GM19438 (cell line): Measurements from ENCODE around the gene FUT8.
"Not testable (repeated sequence)": the region's sequence is repeated elsewhere in the genome, so short reads cannot be mapped to it uniquely, and the experiment has no call there.

Source experiments
- ATAC-seq: cut with Tn5 transposase; IDR thresholded peaks from one replicate; pipeline ENCODE4 v1.9.1; 2021; ENCODE audit warnings: low read depth; ENCODE audit not compliant: unreplicated experiment

The FUT8 gene

GRCh38 chr14:65600742-65601141, 188.2 kb downstream of the FUT8 start:
- ATAC-seq, result no peak

- ATAC-seq, result no peak
Observed at GRCh38 chr14:65604535-65604934, 192.0 kb downstream of the FUT8 start.

DNA sequence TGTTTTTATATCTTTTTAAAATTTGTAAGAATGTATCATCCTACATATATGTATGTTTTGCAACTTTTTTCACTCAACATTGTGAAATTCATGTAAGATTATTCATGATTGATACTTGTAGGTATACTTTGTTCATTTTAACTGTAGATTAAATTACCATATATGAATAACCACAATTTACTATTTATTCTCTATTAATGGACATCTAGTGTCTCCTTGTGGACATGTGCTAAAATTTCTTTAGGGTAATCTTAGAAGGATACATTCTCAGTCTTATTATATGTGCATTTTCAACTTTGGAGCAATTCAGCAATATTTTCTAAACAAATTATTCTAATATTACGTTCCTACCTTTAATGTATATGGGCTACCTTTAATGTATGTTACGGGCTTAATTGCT, 192.4 kb downstream of the FUT8 start:
- ATAC-seq, result no peak

DNA sequence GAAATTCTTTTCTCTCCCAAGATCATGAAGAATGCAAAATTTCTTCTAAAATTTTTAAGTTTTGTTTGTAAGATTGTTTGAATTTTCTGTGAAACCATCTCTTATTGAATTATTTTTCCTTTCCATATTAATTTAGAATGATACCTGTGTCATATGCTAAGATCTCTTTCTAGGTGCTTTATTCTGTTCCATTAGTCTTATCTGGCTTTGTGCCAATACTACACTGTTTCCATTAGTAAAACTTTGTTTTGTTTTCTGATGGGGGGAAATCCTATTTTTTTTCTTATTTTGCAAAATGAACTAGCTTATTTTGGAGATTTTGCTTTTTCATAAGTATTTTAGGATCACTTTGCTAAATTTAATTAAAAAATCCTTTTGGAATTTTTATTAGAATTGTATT, 193.9 kb downstream of the FUT8 start:
- no peak for ATAC-seq

- ATAC-seq, result no peak
Observed at GRCh38 chr14:65613131-65613650, 200.7 kb downstream of the FUT8 start.

DNA sequence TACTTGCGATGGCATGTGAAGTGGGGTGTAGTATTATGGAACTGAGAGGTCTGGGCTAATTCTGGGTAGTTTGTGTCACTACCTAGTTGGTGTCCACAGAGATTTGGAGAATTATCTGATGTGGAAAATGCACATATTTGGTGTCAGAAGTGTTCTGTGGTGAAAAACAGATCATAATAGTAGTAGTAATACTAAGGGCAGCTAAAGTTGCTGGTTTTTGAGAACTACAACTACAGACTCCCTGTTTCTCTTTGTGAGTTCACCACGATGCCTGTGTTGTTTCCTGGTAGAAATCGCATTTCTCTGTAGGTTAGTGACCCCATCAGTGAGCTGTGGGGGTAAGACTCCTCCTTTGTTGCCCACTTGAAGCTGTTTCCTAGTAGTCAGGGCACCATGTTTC, 206.5 kb downstream of the FUT8 start:
- ATAC-seq, result no peak

DNA sequence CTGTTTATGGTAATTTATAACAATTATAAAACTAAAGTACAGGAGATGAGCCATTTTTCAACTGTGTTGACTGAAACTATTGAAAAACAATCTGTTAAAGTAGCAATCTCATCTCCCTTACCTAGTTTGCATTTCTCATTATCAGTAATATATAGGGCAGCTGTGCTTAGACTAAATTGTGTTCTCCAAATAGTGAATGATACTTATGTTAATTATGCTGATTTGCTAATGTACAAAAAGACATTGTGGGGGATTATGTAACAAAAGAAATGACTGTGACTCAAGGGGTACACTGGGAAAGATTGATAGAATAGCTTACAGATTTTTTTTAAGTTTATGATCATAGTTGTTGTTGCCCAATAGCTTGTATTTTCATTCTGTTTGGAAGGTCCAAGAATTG, 207.7 kb downstream of the FUT8 start:
- ATAC-seq, result no peak

GRCh38 chr14:65622703-65623102, 210.2 kb downstream of the FUT8 start:
- ATAC-seq, result no peak

GRCh38 chr14:65623759-65624158, 211.2 kb downstream of the FUT8 start:
- no peak for ATAC-seq

GRCh38 chr14:65627315-65627714, 214.8 kb downstream of the FUT8 start:
- ATAC-seq, result no peak

DNA sequence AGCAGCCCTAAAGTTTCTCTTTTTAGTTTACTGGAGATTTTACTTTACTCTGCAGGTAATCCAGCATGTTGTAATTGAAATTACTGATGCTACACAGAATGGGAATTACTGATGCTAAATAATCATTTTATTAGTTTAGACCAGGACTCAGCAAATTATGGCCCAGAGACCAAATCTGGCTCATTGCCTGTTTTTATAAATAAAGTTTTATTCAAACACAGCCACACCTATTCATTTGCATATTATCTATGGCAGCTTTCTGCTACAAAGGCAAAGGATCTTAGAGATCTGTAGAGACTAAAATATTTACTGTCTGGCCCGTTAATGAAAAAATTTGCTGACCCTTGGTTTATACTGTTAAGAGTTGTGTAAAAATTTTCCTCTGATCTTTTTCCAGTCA, 216.1 kb downstream of the FUT8 start:
- no peak for ATAC-seq

- peak; percentile 85 for ATAC-seq
Observed at GRCh38 chr14:65631040-65631439, 218.5 kb downstream of the FUT8 start.

DNA sequence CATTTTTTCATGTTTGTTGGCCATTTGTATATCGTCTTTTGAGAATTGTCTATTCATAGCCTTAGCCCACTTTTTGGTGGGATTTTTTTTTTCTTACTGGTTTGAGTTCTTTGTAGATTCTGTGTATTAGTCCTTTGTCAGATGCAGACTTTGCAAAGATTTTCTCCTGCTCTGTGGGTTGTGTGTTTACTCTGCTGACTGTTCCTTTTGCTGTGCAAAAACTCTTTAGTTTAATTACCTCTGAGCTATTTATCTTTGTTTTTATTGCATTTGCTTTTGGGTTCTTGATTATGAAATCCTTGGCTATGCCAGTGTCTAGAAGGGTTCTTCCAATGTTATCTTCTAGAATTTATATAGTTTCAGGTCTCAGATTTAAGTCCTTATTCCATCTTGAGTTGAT, 220.0 kb downstream of the FUT8 start:
- no peak for ATAC-seq

DNA sequence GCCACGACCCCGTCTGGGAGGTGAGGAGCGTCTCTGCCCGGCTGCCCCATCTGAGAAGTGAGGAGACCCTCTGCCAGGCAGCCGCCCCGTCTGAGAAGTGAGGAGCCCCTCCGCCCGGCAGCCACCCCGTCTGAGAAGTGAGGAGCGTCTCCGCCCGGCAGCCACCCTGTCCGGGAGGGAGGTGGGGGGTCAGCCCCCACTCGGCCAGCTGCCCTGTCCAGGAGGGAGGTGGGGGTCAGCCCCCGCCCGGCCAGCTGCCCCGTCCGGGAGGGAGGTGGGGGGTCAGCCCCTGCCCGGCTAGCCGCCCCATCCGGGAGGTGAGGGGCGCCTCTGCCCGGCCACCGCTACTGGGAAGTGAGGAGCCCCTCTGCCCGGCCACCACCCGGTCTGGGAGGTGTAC, 221.1 kb downstream of the FUT8 start:
- not testable (repeated sequence) for ATAC-seq

- ATAC-seq, result peak; percentile 72
Observed at GRCh38 chr14:65637780-65638179, 225.2 kb downstream of the FUT8 start.

- ATAC-seq, result no peak
Observed at GRCh38 chr14:65639216-65639615, 226.7 kb downstream of the FUT8 start.

GRCh38 chr14:65650826-65651225, 238.3 kb downstream of the FUT8 start:
- no peak for ATAC-seq

GRCh38 chr14:65656554-65656953, 244.0 kb downstream of the FUT8 start:
- ATAC-seq, result no peak

GRCh38 chr14:65658202-65658601, 245.7 kb downstream of the FUT8 start:
- ATAC-seq, result no peak

GRCh38 chr14:65661865-65662264, 249.3 kb downstream of the FUT8 start:
- no peak for ATAC-seq

DNA sequence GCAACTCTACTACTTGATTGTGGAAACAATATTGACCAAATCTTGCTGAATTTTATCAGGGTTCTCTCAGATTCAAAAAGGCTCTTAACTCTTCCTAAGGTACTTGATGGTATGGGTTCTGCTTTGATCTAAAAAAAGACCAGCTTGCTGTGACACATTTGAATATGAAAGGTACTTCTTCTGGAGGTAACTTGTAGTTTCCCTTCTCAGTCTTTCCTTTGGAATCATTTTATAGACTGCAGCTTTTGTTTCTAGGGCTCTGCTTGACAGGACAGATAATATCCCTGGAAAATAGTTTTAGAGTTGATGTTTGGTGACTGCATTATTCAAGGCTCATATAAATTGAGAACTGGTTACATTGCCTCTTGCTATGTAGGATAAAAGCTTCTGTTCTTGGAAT, 251.9 kb downstream of the FUT8 start:
- no peak for ATAC-seq

GRCh38 chr14:65676361-65677014, 264.0 kb downstream of the FUT8 start:
- ATAC-seq, result no peak

DNA sequence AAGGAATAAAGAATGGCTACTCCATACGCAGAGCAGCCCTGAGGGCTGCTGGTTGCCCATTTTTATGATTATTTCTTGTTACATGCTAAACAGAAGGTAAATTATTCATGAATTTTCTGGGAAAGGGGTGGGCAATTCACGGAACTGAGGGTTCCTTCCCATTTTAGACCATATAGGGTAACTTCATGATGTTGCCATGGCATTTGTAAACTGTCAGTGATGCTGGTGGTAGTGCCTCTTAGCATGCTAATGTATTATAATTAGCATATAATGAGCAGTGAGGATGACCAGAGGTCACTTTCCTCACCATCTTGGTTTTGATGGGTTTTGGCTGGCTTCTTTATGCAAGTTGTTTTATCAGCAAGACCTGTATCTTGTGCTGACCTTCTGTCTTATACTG, 273.0 kb downstream of the FUT8 start:
- no peak for ATAC-seq
